Epithelial cell of proximal tubule (primary cell): Measurements from ENCODE around the gene IGF2R. TPM values are rescaled to one million over a fixed set of nuclear protein-coding genes. Genes with fewer than 3 reads are reported as not detected.

Source experiments
- DNase-seq: peaks from one replicate; pipeline ENCODE4 v3.0.0-alpha.2; 2011; ENCODE audit warnings: low read depth
- H3K4me3 ChIP-seq: 2 replicates; pipeline ENCODE4 v1.5.1; 2011; ENCODE audit warnings: low read depth, mild to moderate bottlenecking, low read length
- total RNA-seq: library from RNA; depleted of rRNA; stranded (reverse); fragments of >200 nt; gene quantifications from 2 replicates; pipeline ENCODE4 v1.2.3, GENCODE V29; 2015
- TF ChIP-seq, protein P1 (sequence below): conservative IDR thresholded peaks from 2 replicates; pipeline ENCODE4 v1.5.1; 2012; ENCODE audit warnings: low read depth, mild to moderate bottlenecking, low read length

IGF2R gene
- total RNA-seq, 1 donor from 2014 or later: 50.8 TPM

DNA sequence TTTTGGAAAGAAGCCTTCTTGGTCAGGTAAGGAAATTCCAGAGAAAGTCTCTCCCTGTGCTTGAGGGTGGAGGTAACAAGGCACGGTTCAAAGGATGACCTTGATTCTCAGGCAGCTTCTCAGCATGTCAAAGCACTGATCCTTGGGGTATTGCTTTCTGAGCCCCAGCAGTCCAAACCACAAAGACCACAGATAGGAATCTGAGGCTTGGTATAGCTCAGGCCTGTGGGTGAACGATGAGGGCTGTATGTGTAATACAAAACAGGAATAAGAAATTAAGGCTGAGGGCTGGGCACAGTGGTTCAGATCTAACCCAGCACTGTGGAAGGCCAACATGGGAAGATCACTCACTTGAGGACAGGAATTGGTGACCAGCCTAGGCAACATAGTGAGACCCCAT is 82.5 kb downstream of the IGF2R start:
- TF ChIP-seq, protein P1, sequence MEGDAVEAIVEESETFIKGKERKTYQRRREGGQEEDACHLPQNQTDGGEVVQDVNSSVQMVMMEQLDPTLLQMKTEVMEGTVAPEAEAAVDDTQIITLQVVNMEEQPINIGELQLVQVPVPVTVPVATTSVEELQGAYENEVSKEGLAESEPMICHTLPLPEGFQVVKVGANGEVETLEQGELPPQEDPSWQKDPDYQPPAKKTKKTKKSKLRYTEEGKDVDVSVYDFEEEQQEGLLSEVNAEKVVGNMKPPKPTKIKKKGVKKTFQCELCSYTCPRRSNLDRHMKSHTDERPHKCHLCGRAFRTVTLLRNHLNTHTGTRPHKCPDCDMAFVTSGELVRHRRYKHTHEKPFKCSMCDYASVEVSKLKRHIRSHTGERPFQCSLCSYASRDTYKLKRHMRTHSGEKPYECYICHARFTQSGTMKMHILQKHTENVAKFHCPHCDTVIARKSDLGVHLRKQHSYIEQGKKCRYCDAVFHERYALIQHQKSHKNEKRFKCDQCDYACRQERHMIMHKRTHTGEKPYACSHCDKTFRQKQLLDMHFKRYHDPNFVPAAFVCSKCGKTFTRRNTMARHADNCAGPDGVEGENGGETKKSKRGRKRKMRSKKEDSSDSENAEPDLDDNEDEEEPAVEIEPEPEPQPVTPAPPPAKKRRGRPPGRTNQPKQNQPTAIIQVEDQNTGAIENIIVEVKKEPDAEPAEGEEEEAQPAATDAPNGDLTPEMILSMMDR: no peak
- H3K4me3 ChIP-seq: no peak overlapping the region
- DNase-seq: no peak

- no peak for DNase-seq
- TF ChIP-seq, protein P1: no peak
- no peak overlapping the region for H3K4me3 ChIP-seq
Observed at GRCh38 chr6:160054271-160054670, 85.4 kb downstream of the IGF2R start.

DNA sequence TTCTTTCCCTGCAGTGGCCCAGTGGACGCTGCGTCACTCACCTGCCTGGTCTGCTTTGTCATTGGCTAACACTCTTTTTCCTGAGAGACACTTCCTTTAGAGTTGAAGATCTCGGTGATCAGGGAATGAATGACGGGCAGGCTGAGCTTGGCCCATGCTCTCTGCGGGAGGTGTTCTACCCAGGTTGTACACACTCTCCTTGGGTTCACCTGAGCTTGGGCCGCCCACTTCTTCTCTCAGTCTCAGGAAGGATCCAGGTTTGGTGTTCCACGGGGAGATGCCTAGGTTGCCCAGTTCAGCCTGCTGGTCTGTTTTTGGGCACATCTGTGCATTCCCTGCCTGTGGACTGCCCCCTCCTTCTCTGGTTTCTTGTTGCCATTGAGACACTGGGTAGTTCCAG is 86.0 kb downstream of the IGF2R start:
- TF ChIP-seq, protein P1: no peak
- no peak for DNase-seq
- no peak overlapping the region for H3K4me3 ChIP-seq

DNA sequence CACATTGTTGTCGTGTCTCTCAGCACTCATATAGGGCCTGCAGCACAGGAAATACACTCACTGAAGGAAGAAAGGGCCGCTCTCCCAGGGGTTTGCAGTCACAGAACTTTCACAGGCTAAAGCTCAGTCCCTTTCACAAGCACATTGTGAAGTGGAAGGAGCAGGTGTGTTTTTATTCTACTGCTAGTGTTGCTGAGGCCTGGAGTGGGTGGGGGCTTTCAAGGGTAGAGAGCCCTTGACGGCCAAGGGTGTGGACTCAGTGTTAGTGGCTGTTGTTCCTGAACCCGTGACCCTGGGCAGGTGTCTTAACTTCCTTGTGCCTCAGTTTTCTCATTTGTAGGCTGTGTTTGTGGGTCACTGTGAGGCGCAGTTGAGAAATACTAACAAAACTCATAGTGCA is 86.5 kb downstream of the IGF2R start:
- TF ChIP-seq, protein P1: no peak

DNA sequence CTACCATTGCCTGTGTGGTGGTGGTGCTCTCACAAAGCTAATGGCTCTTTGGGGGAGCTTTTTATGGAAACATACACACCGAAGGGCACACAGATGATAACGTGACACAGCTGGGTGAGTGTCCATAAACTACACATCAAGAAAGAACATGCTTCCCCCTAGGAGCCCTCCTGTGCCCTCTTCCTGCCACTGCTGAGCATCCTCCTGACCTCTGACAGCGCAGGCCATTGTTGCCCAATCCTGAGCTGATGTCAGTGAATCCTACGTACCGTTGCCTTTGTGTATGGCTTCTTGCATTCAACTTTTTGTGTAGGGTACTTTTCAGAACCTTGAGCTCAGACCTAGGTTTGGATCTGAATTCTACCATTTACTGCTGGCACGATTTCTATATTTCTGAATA is 86.9 kb downstream of the IGF2R start:
- TF ChIP-seq, protein P1: no peak
- DNase-seq: no peak
- no peak overlapping the region for H3K4me3 ChIP-seq

More for the DNA sequence above, 86.5 kb downstream of the IGF2R start:
- H3K4me3 ChIP-seq: no peak overlapping the region
- DNase-seq: no peak

GRCh38 chr6:160057080-160057479 is 88.2 kb downstream of the IGF2R start:
- no peak for DNase-seq
- TF ChIP-seq, protein P1: no peak
- H3K4me3 ChIP-seq: no peak overlapping the region

DNA sequence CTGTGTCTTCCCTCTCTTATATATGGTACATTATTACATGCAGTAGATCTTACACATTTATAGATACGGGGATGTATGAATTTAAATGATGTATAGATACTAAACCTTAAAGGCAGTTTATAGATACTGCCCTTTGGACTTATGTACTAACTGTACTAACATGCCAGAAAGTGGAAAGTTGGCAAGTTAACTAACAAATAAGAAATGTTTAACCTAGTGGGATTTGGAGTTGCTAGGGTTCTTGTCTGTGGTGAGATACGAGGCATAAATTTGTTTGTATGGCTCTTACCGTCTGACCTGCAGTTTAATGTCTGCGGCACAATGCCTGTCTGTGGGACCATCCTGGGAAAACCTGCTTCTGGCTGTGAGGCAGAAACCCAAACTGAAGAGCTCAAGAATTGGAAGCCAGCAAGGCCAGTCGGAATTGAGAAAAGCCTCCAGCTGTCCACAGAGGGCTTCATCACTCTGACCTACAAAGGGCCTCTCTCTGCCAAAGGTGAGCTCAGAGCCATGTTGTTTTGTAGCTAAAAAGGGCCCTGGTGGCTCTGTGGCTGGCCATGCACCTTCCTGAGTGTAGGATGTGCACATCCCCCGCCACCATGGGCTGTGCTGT is 89.8 kb downstream of the IGF2R start:
- H3K4me3 ChIP-seq: no peak overlapping the region
- DNase-seq: no peak
- TF ChIP-seq, protein P1: no peak
